Fibroblast of lung (primary cell): Measurements from ENCODE around the gene GCKR.

Experiments used
- CTCF ChIP-seq, 2 donors: IDR thresholded peaks in 1 of 2; conservative IDR thresholded peaks in 1 of 2; 1 replicate in 1 of 2; 2 replicates in 1 of 2; pipeline ENCODE4 v1.5.1; 2011 to 2012; ENCODE audit warnings: low read length in 2 of 2, control low read depth in 1 of 2, inconsistent platforms in 1 of 2, low read depth in 1 of 2, mild to moderate bottlenecking in 1 of 2
- EZH2 ChIP-seq: IDR thresholded peaks from 2 replicates; pipeline ENCODE4 v1.5.1; 2012; ENCODE audit warnings: low read length, control low read depth, mild to moderate bottlenecking; ENCODE audit errors: missing control alignments

GRCh38 chr2:27509326-27509725 lies 12.7 kb downstream of the GCKR start:
- TF ChIP-seq CTCF (conservative IDR thresholded peaks at IDR 0.05 in 1 of 2, IDR thresholded peaks at IDR 0.05 in 1 of 2; ENCODE audit: low read depth in 1 of 2, low read length in 2 of 2), result no peak
- no peak for TF ChIP-seq EZH2
